Ishikawa (cell line): ENCODE results near the gene DAAM1.

Experiments
- CREB1 ChIP-seq: IDR thresholded peaks from 2 replicates; pipeline ENCODE4 v1.6.1; 2012; ENCODE audit warnings: low read depth
- EP300 ChIP-seq: IDR thresholded peaks from 2 replicates; pipeline ENCODE4 v1.6.1; 2012; ENCODE audit warnings: borderline replicate concordance
- NFIC ChIP-seq: IDR thresholded peaks from 2 replicates; pipeline ENCODE4 v1.6.1; 2012
- RAD21 ChIP-seq: IDR thresholded peaks from 2 replicates; pipeline ENCODE4 v1.6.1; 2012; ENCODE audit warnings: low read depth
- TAF1 ChIP-seq: IDR thresholded peaks from 2 replicates; pipeline ENCODE4 v1.6.1; 2012; ENCODE audit warnings: low read depth, mild to moderate bottlenecking
- TF ChIP-seq, protein P1 (sequence below): IDR thresholded peaks from 2 replicates; pipeline ENCODE4 v1.6.1; 2012

DNA sequence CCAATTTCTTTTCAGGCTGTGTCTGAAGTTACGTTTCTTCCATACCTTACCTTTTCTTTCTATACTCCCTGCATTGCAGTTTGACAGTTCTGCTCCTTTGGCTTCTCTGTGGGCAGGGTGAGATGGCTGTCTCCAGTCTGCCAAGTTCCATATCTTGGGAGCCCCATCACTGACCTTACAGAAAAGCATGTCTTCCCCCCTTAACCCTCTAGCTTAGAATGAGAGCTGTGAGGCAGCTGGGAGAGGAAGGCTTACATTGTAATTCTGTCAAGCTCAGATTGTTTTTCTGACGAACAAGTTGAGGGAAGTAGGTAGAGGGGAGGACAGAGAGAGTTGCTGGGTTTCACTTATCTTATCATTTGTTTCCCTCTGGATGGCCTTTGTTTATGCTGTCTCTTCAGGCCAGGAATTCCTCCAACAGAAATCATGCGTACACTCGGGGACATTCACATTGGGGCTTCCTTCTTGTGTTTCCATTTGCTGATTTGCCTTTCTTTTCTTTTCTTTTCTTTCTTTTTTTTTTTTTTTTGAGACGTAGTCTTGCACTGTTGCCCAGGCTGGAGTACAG, 9.3 kb downstream of the DAAM1 start:
- TF ChIP-seq NFIC: no peak
- no peak for TF ChIP-seq RAD21
- TF ChIP-seq, protein P1, sequence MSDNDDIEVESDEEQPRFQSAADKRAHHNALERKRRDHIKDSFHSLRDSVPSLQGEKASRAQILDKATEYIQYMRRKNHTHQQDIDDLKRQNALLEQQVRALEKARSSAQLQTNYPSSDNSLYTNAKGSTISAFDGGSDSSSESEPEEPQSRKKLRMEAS: no peak
- no peak for TF ChIP-seq CREB1
- TF ChIP-seq EP300: no peak
- TF ChIP-seq TAF1: no peak
